Heart right ventricle (tissue), 16 donors: Measurements from ENCODE around the gene EYA3. TPM values are rescaled to one million over a fixed set of nuclear protein-coding genes. Genes with fewer than 3 reads are reported as not detected.
A peak's percentile ranks its signal among the peaks of the same experiment; 100 is the strongest.

ENCODE experiments used
- ATAC-seq, 8 donors: fragments of 200-7000 bp; cut with Tn5 transposase; one replicate each; pipeline ENCODE4 v1.9.1; 2020; ENCODE audit warnings: mild to moderate bottlenecking in 8 of 8, moderate library complexity in 8 of 8, moderate number of reproducible peaks in 1 of 8
- DNase-seq, 2 donors: peaks; one replicate each; pipeline ENCODE4 v3.0.0-alpha.2; 2020
- H3K27ac ChIP-seq, 10 donors: fragments of 200-600 bp; sonication (generic) in 2 of 10; one replicate each; pipeline versions ENCODE4 v1.5.0 to v1.8.0; 2020 to 2022; ENCODE audit warnings: mild to moderate bottlenecking in 3 of 10
- H3K27me3 ChIP-seq, 7 donors: fragments of 200-600 bp; one replicate each; pipeline ENCODE4 v1.8.0; 2021 to 2022; ENCODE audit warnings: mild to moderate bottlenecking in 2 of 7
- H3K36me3 ChIP-seq, 9 donors: fragments of 200-600 bp; sonication (generic) in 1 of 9; one replicate each; pipeline versions ENCODE4 v1.5.0 to v1.8.0; 2020 to 2022; ENCODE audit warnings: mild to moderate bottlenecking in 2 of 9
- H3K4me1 ChIP-seq, 9 donors: fragments of 200-600 bp; sonication (generic) in 1 of 9; one replicate each; pipeline versions ENCODE4 v1.5.0 to v1.8.0; 2020 to 2022; ENCODE audit warnings: mild to moderate bottlenecking in 4 of 9
- H3K4me3 ChIP-seq, 10 donors: fragments of 200-600 bp; sonication (generic) in 2 of 10; one replicate each; pipeline versions ENCODE4 v1.5.0 to v1.8.0; 2020 to 2022; ENCODE audit warnings: mild to moderate bottlenecking in 7 of 10, moderate library complexity in 2 of 10
- H3K9me3 ChIP-seq, 11 donors: fragments of 200-600 bp in 10 of 11; sonication (generic) in 2 of 11; one replicate each; pipeline versions ENCODE4 v1.5.0 to v1.8.0; 2013 to 2022; ENCODE audit warnings: mild to moderate bottlenecking in 2 of 11, control low read depth in 1 of 11, moderate library complexity in 1 of 11
- WGBS, 2 donors: extraction: QIAGEN DNeasy Blood & Tissue Kit; methylation state at CpG; one replicate each; pipeline ENCODE4 v1.1.7; 2013; ENCODE audit warnings: inconsistent platforms in 1 of 2; 5-methylcytosine and 5-hydroxymethylcytosine counted together
- intact Hi-C, 10 donors: fragments of 100-400 bp; cut with DNase I; formaldehyde crosslinking; loops; one replicate each; pipeline versions ENCODE4 v1.11.1 to v1.14.2; 2022
- polyA plus RNA-seq, 2 donors: library from polyadenylated mRNA; stranded (reverse); fragments of 200-250 nt; gene quantifications; one replicate each; pipeline ENCODE4 v1.2.3, GENCODE V29; 2013
- total RNA-seq, 10 donors: library from RNA; stranded (reverse); fragmentation: NEBNext Ultra II Directional in 3 of 10; extraction: Animal tissue kit (Norgen Biotek cat#: 25700) in 3 of 10; gene quantifications; one replicate each; pipeline versions ENCODE4 v1.2.1 to v1.2.4, GENCODE V29; 2021 to 2023
- TF ChIP-seq, protein P1 (sequence below), 9 donors: fragments of 200-600 bp; sonication (generic) in 2 of 9; IDR thresholded peaks; one replicate each; pipeline versions ENCODE4 v1.5.0 to v1.8.0; 2021 to 2022; ENCODE audit warnings: antibody characterized with exemption in 9 of 9, mild to moderate bottlenecking in 5 of 9, moderate library complexity in 1 of 9
- donor health status: Arrhythmogenic right ventricular cardiomyopathy.
- donor health status: ischemic (EF 13 %, LVEDD 7.1; RV severe dilation, severe dysfunction).
- donor health status: healthy with polysubstance abuse.
- donor health status: DM: no; HTN: yes; CAD: no.
- donor health status: DM: no; HTN: no; CAD: no.
- donor health status: ischemic (EF 25% LVEDD 6.9; RV normal size, moderate dysfunction).
- donor health status: ischemic (EF 25% LVEDD 5.7; RV mildly dilated, moderate dysfunction).
- donor health status: healthy.
- donor health status: DM: yes; HTN: yes; CAD: no.
- donor health status: Ischemic cardiomyopathy.
- donor health status: ischemic (EF 35%, LVEDD 5.7; RV mildly dilated, moderate dysfunction).
- donor health status: nonischemic (EF 11% LVEDD 7.7; RV severe dilation, severe dysfunction).
- donor health status: DM: yes; HTN: yes; CAD: no.
- donor health status: PGD.
- donor health status: ischemic (EF 29% LVEDD 5.4; RV normal size, mild dysfunction).
- donor health status: nonischemic (EF 23%, LVEDD 6.1; RV moderate dilation, normal function).

EYA3 gene
- total and polyA plus RNA-seq, 12 donors = 3.6 to 22.1 (median 17.3) TPM

DNA sequence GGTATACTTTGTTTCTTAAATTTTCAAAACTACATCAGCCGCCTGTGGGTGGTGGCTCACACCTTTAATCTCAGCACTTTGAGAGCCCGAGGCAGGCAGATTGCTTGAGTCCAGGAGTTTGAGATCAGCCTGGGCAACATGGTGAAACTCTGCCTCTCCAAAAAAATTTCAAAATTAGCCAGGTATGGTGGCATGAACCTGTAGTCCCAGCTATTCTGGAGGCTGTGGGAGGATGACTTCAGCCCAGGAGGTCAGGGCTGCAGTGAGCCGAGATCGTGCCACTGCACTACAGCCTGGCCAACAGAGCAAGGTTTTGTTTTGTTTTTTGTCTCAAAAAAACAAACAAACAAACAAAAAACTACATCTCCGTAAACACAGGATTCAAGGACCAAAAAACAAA is 3.3 kb downstream of the EYA3 start:
- Histone ChIP-seq H3K27me3 (no peaks in the 10 kb centered on the region), H3K4me3 (no peak overlapping the region), H3K9me3 (no peaks in the 10 kb centered on the region), H3K27ac (peak overlapping the region in 1 of 10 donors; percentile 8), H3K4me1 (peaks cover 0 to 45% (median 33%) of the 10 kb centered on the region in 9 donors), H3K36me3 (peaks cover 0 to 8% (median 0%) of the 10 kb centered on the region in 9 donors)
- WGBS, 2 donors = 77 to 83% methylated on average over 5 of the region's 5 CpGs
- ATAC-seq (no peak), DNase-seq (no peak)
- intact Hi-C loops = loop anchor here in 1 of 10 donors (5.0 kb wide), 1 partner anchor 228 kb away; no protein-coding TSS in a partner anchor
- TF ChIP-seq, protein P1, sequence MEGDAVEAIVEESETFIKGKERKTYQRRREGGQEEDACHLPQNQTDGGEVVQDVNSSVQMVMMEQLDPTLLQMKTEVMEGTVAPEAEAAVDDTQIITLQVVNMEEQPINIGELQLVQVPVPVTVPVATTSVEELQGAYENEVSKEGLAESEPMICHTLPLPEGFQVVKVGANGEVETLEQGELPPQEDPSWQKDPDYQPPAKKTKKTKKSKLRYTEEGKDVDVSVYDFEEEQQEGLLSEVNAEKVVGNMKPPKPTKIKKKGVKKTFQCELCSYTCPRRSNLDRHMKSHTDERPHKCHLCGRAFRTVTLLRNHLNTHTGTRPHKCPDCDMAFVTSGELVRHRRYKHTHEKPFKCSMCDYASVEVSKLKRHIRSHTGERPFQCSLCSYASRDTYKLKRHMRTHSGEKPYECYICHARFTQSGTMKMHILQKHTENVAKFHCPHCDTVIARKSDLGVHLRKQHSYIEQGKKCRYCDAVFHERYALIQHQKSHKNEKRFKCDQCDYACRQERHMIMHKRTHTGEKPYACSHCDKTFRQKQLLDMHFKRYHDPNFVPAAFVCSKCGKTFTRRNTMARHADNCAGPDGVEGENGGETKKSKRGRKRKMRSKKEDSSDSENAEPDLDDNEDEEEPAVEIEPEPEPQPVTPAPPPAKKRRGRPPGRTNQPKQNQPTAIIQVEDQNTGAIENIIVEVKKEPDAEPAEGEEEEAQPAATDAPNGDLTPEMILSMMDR (IDR thresholded peaks at IDR 0.05) = no peak

DNA sequence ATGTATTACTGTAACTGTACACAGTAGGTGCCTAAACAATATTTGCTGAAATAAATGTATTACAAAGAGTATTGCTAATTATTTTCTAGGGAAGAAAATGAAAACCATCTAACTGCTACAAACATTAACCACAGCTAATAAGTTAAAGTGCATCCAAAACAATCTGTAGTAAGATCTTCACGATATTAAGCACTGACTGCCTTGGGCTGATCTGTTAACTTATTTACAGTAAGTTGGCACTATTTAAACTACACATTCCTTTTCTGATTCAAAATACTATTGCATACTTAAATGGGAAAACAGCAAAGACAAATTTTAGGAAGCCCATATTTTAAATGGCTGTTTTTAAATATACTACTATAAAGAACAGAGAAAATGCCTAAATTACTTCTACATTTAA is 4.5 kb downstream of the EYA3 start:
- H3K36me3 ChIP-seq = peaks cover 0 to 20% (median 0%) of the 10 kb centered on the region in 9 donors
- intact Hi-C loops = no loop called here
- H3K9me3 ChIP-seq = no peaks in the 10 kb centered on the region
- DNase-seq (no peak), ATAC-seq (no peak)
- 59 to 73% methylated on average over 1 of the region's 1 CpG for WGBS, 2 donors
- TF ChIP-seq, protein P1 (IDR thresholded peaks at IDR 0.05) = no peak
- H3K27me3 ChIP-seq = no peaks in the 10 kb centered on the region
- H3K4me3 ChIP-seq = no peak overlapping the region
- H3K27ac ChIP-seq = no peak overlapping the region
- H3K4me1 ChIP-seq = peaks cover 0 to 49% (median 33%) of the 10 kb centered on the region in 9 donors

DNA sequence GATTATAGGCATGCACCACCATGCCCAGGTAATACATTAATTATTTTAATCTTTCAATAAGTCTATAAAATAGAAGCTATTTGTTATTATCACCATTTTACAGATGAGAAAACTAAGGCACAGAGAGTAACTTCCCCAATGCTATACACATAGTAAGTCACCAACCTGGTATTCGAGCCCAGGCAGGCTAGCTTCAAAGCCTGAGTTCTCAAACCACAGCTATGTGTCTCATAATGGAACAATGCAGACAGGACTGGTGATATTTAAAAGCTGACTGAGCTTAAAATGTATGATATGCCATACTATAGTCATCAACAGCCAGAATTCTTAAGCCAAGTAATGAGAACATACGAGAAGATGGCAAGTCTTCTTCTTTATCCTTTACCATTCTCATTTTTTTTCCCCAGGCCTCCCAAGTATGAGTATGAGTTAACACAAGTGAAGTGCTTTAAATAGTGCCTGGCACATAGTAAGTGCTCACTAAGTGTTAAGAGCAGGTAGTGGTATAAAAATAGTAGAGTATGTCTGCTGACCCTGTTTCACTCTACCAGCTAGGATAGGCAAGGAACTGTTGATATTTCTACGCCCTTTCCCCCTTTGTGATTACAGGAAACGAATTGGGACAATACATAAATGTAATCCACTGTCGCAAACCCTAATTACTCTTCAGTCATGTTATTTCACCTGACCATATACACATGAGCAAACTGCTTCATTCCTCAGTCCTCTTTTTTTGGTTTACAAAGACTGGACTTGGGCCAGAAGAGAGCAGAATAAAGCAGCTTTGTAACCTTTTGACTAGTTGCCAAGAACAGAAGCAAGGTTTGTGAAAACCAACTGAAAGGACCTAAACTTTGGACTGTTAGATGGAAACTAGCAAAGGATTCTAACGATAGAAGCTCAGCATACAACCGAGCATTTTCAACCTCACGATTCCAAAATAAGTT is 9.5 kb downstream of the EYA3 start:
- H3K9me3 ChIP-seq = no peaks in the 10 kb centered on the region
- peak overlapping the region in 9 of 10 donors; percentile 11 to 73 (median 60) for H3K27ac ChIP-seq
- H3K36me3 ChIP-seq = peaks cover 0 to 22% (median 0%) of the 10 kb centered on the region in 9 donors
- 48 to 57% methylated on average over 8 of the region's 8 CpGs for WGBS, 2 donors
- TF ChIP-seq, protein P1 (IDR thresholded peaks at IDR 0.05) = no peak
- intact Hi-C loops = no loop called here
- DNase-seq (no peak), ATAC-seq (peak in 7 of 8 donors; percentile 64 to 90 (median 68))
- no peak overlapping the region for H3K4me3 ChIP-seq
- H3K4me1 ChIP-seq = peaks cover 0 to 43% (median 19%) of the 10 kb centered on the region in 9 donors
- no peaks in the 10 kb centered on the region for H3K27me3 ChIP-seq

DNA sequence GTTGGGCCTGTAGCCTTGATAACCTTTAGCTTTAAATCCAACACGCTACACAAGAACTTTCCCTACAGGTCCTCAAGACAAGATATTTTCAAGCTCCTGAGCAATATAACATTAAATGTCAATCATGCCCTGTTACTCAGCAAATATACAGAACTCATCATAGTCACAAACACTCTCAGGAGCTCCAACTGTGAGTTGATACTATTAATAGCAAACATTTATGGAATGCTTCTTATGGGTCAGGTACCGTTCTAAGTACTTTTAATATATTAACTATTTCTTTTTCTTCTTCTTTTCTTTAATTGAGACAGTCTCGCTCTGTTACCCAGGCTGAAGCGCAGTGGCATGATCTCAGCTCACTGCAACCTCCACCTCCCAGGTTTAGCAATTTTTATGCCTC is 10.1 kb downstream of the EYA3 start:
- ATAC-seq (peak in 3 of 8 donors; percentile 41 to 62 (median 45)), DNase-seq (no peak)
- Histone ChIP-seq H3K9me3 (no peaks in the 10 kb centered on the region), H3K36me3 (peaks cover 0 to 22% (median 0%) of the 10 kb centered on the region in 9 donors), H3K4me1 (peaks cover 0 to 41% (median 19%) of the 10 kb centered on the region in 9 donors), H3K27me3 (no peaks in the 10 kb centered on the region), H3K4me3 (no peak overlapping the region), H3K27ac (peak overlapping the region in 9 of 10 donors; percentile 11 to 73 (median 60))
- TF ChIP-seq, protein P1 (IDR thresholded peaks at IDR 0.05) = no peak
- WGBS, 2 donors = 70 to 76% methylated on average over 4 of the region's 4 CpGs
- intact Hi-C loops = no loop called here
